CD4-positive, alpha-beta T cell (primary cell): ENCODE data around the gene LRWD1. TPM values are rescaled to one million over a fixed set of nuclear protein-coding genes. Genes with fewer than 3 reads are reported as not detected.

Experiments
- ATAC-seq: fragments of 200-7000 bp; cut with Tn5 transposase; one replicate; pipeline ENCODE4 v1.10.0; 2022; ENCODE audit warnings: mild to moderate bottlenecking; ENCODE audit not compliant: poor library complexity
- CTCF ChIA-PET: fragments of 350-600 bp; sonication (Branson Sonifier 250); formaldehyde crosslinking; loops from one replicate; lab custom pipeline; 2021; ENCODE audit warnings: antibody characterized with exemption, inconsistent platforms; lab: Charles Lee
- POLR2A ChIA-PET: fragments of 350-600 bp; sonication (Branson Sonifier 250); formaldehyde crosslinking; loops from one replicate; lab custom pipeline; 2021; ENCODE audit warnings: antibody characterized with exemption, inconsistent platforms; lab: Charles Lee
- DNase-seq, 14 experiments: peaks; one replicate each; pipeline ENCODE4 v3.0.0-alpha.2; 2013 to 2020; ENCODE audit warnings: mixed read lengths in 2 of 14
- H3K27ac ChIP-seq, 2 donors: one replicate each; pipeline versions ENCODE4 v1.5.1 to v1.7.0; 2013; ENCODE audit warnings: low read length in 2 of 2, low read depth in 1 of 2, mild to moderate bottlenecking in 1 of 2
- H3K27me3 ChIP-seq, 2 experiments: 1 replicate in 1 of 2; 2 replicates in 1 of 2; pipeline versions ENCODE4 v1.6.1 to v1.7.0; 2013; ENCODE audit warnings: low read length in 2 of 2, control low read depth in 1 of 2, mild to moderate bottlenecking in 1 of 2, moderate library complexity in 1 of 2; ENCODE audit not compliant: insufficient read depth in 2 of 2, control insufficient read depth in 1 of 2
- H3K36me3 ChIP-seq: one replicate; pipeline ENCODE4 v1.6.1; 2013; ENCODE audit warnings: low read length, control low read depth; ENCODE audit not compliant: insufficient read depth
- H3K4me1 ChIP-seq: one replicate; pipeline ENCODE4 v1.6.1; 2013; ENCODE audit warnings: low read length, control low read depth; ENCODE audit not compliant: insufficient read depth
- H3K4me3 ChIP-seq: one replicate; pipeline ENCODE4 v1.5.1; 2013; ENCODE audit warnings: mild to moderate bottlenecking, low read length, moderate library complexity
- H3K9me3 ChIP-seq, 2 experiments: 1 replicate in 1 of 2; 2 replicates in 1 of 2; pipeline versions ENCODE4 v1.6.1 to v1.7.0; 2013; ENCODE audit warnings: low read length in 2 of 2, mild to moderate bottlenecking in 2 of 2, control low read depth in 1 of 2, moderate library complexity in 1 of 2; ENCODE audit not compliant: control insufficient read depth in 1 of 2, insufficient read depth in 1 of 2
- H3K27ac Mint-ChIP-seq: one replicate; pipeline ENCODE4 v1.8.0; 2020; ENCODE audit warnings: mixed read lengths
- H3K27me3 Mint-ChIP-seq: one replicate; pipeline ENCODE4 v1.8.0; 2021; ENCODE audit warnings: mixed read lengths
- H3K36me3 Mint-ChIP-seq: one replicate; pipeline ENCODE4 v1.8.0; 2021; ENCODE audit warnings: low read depth, mixed read lengths
- H3K4me1 Mint-ChIP-seq: one replicate; pipeline ENCODE4 v1.8.0; 2021; ENCODE audit warnings: low read depth, mixed read lengths
- H3K4me3 Mint-ChIP-seq: one replicate; pipeline ENCODE4 v1.8.0; 2020; ENCODE audit warnings: mild to moderate bottlenecking, mixed read lengths
- H3K9me3 Mint-ChIP-seq: one replicate; pipeline ENCODE4 v1.8.0; 2020; ENCODE audit warnings: mixed read lengths
- intact Hi-C, 2 experiments: fragments of 100-400 bp; cut with DNase I in 1 of 2; cut with micrococcal nuclease in 1 of 2; formaldehyde crosslinking; loops; one replicate each; pipeline versions ENCODE4 v1.15.1 to v1.9.0; 2023 to 2025; cut with DNase I, micrococcal nuclease
- polyA plus RNA-seq, 2 donors: library from polyadenylated mRNA; unstranded; fragments of 120-200 nt; gene quantifications; one replicate each; pipeline ENCODE4 v1.2.1, GENCODE V29; 2013
- total RNA-seq, 174 experiments: library from RNA in 2 of 174; stranded (reverse) in 2 of 174; gene quantifications; one replicate each; pipeline ENCODE4 v1.2.3 and lab custom pipeline; 2021 to 2026
- TF ChIP-seq, protein P1 (sequence below): fragments of 200-600 bp; IDR thresholded peaks from one replicate; pipeline ENCODE4 v1.8.0; 2022; ENCODE audit warnings: antibody characterized with exemption, mild to moderate bottlenecking

LRWD1 gene
- total RNA-seq, result 10 to 100 TPM; 12.9 to 13.9 TPM
- polyA plus RNA-seq (2013, experiment 1 of 2), result 16.4 TPM
- polyA plus RNA-seq (2013, experiment 2 of 2), result 14.1 TPM
- total RNA-seq (lab: John Stamatoyannopoulos, UW), result 14.8 to 69.9 (median 29.5) reads per million in 172 experiments

DNA sequence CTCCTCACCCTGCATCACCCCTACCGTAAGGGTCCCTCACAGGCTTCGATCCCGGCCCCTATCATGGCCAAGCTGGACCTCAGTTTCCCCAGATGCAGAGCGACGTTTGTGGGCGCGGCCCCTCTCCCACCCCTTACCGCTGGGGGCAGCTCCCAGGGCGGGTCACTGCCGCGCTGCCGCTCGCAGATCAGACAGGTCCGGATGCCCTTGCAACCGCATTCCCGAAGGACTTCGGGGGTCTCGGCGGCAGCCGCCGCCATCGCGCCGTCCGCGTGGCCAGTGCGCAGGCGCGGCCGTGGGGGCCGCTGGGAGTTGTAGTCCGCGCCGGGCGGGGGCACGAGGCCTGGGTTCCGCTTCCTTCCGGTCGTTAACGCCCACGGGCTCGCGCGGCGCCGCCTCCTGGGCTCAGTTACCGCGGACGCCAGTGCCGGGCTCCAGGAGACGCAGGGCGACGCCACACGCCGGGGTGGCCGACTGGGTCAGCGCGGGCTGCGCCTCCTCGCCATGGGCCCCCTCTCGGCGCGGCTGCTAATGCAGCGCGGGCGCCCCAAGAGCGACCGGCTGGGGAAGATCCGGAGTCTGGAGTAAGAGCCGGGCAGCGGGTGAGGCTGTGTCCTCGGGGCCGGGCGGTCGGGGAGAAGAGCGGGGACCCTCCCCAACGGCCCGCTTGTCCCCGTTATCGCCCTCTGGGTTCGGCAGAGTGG lies at the start of gene LRWD1, which contains the start of gene ALKBH4:
Gene LRWD1 (plus strand): TSS at position 408 of the 704 bp plus-strand sequence. CDS start 97 bp downstream, at position 505.
Gene ALKBH4 (minus strand): TSS at position 287 of the 704 bp plus-strand sequence. CDS start 27 bp downstream, at position 260.
- peak; percentile 93 for ATAC-seq
- intact Hi-C loops, result loop anchor here (1.0 to 10.0 kb wide), 4 partner anchors 31 to 1380 kb away; partner anchors contain the start of genes ORAI2 (in 2 of the 2), FIS1 (in 1 of the 2) and TRIM56 (in 1 of the 2)
- H3K9me3 ChIP-seq, result no peaks in the 10 kb centered on the region
- H3K4me3 ChIP-seq, result peak within 1 kb of the TSS; percentile 99
- TF ChIP-seq, protein P1, sequence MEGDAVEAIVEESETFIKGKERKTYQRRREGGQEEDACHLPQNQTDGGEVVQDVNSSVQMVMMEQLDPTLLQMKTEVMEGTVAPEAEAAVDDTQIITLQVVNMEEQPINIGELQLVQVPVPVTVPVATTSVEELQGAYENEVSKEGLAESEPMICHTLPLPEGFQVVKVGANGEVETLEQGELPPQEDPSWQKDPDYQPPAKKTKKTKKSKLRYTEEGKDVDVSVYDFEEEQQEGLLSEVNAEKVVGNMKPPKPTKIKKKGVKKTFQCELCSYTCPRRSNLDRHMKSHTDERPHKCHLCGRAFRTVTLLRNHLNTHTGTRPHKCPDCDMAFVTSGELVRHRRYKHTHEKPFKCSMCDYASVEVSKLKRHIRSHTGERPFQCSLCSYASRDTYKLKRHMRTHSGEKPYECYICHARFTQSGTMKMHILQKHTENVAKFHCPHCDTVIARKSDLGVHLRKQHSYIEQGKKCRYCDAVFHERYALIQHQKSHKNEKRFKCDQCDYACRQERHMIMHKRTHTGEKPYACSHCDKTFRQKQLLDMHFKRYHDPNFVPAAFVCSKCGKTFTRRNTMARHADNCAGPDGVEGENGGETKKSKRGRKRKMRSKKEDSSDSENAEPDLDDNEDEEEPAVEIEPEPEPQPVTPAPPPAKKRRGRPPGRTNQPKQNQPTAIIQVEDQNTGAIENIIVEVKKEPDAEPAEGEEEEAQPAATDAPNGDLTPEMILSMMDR, result peak; percentile 29
- H3K4me1 Mint-ChIP-seq, result peaks cover 34% of the 10 kb centered on the region
- H3K27ac ChIP-seq, result peak within 1 kb of the TSS; percentile 40 to 46
- ChIA-PET CTCF (interaction anchor here (0.6 to 2.8 kb wide), 4 partner anchors 16 to 60 kb away, joined by 3 to 13 read pairs (median 4); no protein-coding TSS in a partner anchor), POLR2A (interaction anchor here (0.7 to 3.8 kb wide), 8 partner anchors 26 to 73 kb away, joined by 3 to 25 read pairs (median 4); partner anchors contain the start of genes ORAI2 and PRKRIP1)
- peaks cover 52% of the 10 kb centered on the region for H3K4me1 ChIP-seq
- H3K36me3 Mint-ChIP-seq, result peaks cover 17% of the 10 kb centered on the region
- peak within 1 kb of the TSS; percentile 75 for H3K27ac Mint-ChIP-seq
- H3K27me3 ChIP-seq, result no peaks in the 10 kb centered on the region
- H3K4me3 Mint-ChIP-seq, result peak within 1 kb of the TSS; percentile 92
- peaks cover 20% of the 10 kb centered on the region for H3K36me3 ChIP-seq
- peak; percentile 85 to 97 (median 94) for DNase-seq
- no peaks in the 10 kb centered on the region for H3K9me3 Mint-ChIP-seq
- H3K27me3 Mint-ChIP-seq, result no peaks in the 10 kb centered on the region

DNA sequence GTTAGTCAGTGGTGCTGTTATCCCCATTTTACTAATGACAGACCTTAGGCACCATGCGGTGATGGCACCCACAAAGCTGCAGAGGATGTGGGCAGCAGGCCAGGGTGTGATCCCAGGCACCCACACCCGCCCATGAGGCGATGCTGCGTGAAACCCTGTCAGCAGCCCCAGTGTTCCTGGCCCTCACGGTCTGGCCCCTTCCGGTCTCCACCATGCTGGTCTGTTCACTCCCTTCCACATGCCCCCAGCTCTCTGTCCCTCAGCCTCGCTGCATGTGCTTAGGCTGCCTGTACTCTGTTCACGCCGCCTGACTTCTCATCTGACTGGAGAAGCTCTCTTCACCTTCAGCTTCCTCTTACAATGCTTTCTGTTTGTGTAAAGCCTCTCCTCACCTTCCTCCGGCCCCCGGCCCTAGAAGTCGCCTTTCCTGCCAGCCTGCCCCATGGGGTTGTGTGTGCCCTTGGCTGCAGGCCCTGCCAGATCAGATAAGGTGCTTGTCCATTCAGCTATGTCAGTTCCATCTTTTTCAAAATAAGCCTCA lies 49.0 kb upstream of the LRWD1 start:
- Mint-ChIP-seq H3K9me3 (no peaks in the 10 kb centered on the region), H3K27me3 (no peaks in the 10 kb centered on the region), H3K4me3 (peak overlapping the region; percentile 81), H3K4me1 (peaks cover 55% of the 10 kb centered on the region), H3K36me3 (peaks cover 69% of the 10 kb centered on the region), H3K27ac (peak overlapping the region; percentile 97)
- no peaks in the 10 kb centered on the region for H3K27me3 ChIP-seq
- intact Hi-C loops, result loop anchor here in 1 of 2 experiments (2.0 kb wide), 1 partner anchor 17 kb away; the partner anchor contains the start of gene ORAI2
- POLR2A ChIA-PET, result interaction anchor here (0.6 to 4.4 kb wide), 12 partner anchors 10 to 53 kb away, joined by 3 to 111 read pairs (median 4); partner anchors contain the start of genes ALKBH4, LRWD1, ORAI2 and PRKRIP1
- H3K9me3 ChIP-seq, result no peaks in the 10 kb centered on the region
- peak; percentile 33 to 85 (median 58) for DNase-seq
- H3K36me3 ChIP-seq, result peaks cover 17% of the 10 kb centered on the region
- peak; percentile 73 for ATAC-seq
- peak overlapping the region; percentile 39 for H3K4me3 ChIP-seq
- peak overlapping the region; percentile 68 to 81 for H3K27ac ChIP-seq
- H3K4me1 ChIP-seq, result peaks cover 59% of the 10 kb centered on the region
- CTCF ChIA-PET, result interaction anchor here (0.8 to 2.9 kb wide), 6 partner anchors 10 to 49 kb away, joined by 3 to 11 read pairs (median 6); partner anchors contain the start of genes ALKBH4 and LRWD1
- TF ChIP-seq, protein P1, result no peak

DNA sequence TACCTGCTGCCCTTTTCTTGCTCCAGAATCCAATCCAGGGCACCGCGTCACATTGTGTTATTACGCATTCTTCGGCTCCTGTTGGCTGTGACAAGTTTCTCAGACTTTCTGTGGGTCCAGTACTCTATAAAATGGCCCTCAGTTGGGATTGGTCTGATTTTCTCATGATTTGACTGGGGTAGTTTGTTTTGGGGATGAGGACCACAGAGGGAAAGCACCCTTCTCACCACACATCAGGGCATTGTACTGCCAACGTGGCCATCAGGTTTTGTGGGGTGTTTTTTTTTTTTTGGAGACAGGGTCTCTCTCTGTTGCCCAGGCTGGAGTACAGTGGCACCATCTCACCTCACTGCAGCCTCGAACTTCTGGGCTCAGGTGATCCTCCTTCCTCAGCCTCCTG lies 48.4 kb upstream of the LRWD1 start:
- Histone ChIP-seq H3K27me3 (no peaks in the 10 kb centered on the region), H3K36me3 (peaks cover 13% of the 10 kb centered on the region), H3K4me1 (peaks cover 66% of the 10 kb centered on the region), H3K27ac (peak overlapping the region; percentile 68 to 81), H3K4me3 (no peak overlapping the region), H3K9me3 (no peaks in the 10 kb centered on the region)
- Mint-ChIP-seq H3K4me1 (peaks cover 59% of the 10 kb centered on the region), H3K9me3 (no peaks in the 10 kb centered on the region), H3K4me3 (peak overlapping the region; percentile 81), H3K27ac (peak overlapping the region; percentile 97), H3K36me3 (peaks cover 68% of the 10 kb centered on the region), H3K27me3 (no peaks in the 10 kb centered on the region)
- TF ChIP-seq, protein P1, result no peak
- intact Hi-C loops, result loop anchor here in 1 of 2 experiments (2.0 kb wide), 1 partner anchor 16 kb away; the partner anchor contains the start of gene ORAI2
- ATAC-seq (no peak), DNase-seq (peak in 2 of 14 experiments; percentile 26 to 42)
- POLR2A ChIA-PET, result interaction anchor here (0.6 to 4.4 kb wide), 7 partner anchors 9 to 51 kb away, joined by 3 to 111 read pairs (median 14); partner anchors contain the start of genes ALKBH4, LRWD1, ORAI2 and PRKRIP1
- CTCF ChIA-PET, result interaction anchor here (1.4 to 2.9 kb wide), 3 partner anchors 10 to 33 kb away, joined by 7 to 11 read pairs (median 9); no protein-coding TSS in a partner anchor
